ENCODE results near the gene CD99L2. TPM values are rescaled to one million over a fixed set of nuclear protein-coding genes. Genes with fewer than 3 reads are reported as not detected.

Gene CD99L2
- total and polyA plus RNA-seq, 2 of the 8 experiments (the other 6 are each of a cell fraction or from before 2014, with no cell fraction given), result 8.0 to 8.5 TPM

- H3K56ac ChIP-seq (replicated peaks; ENCODE audit: insufficient read length, low read depth, low read length), result no peak overlapping the region
- WGBS, 2 experiments (ENCODE audit: extremely low coverage in 1 of 2, insufficient coverage in 1 of 2, insufficient read length in 1 of 2, insufficient replicate concordance in 2 of 2, low coverage in 1 of 2, low lambda C conversion rate in 2 of 2, missing lambda C conversion rate in 1 of 2), result 90% methylated on average over 11 of the region's 14 CpGs; no CpG with 5 or more reads in 1 of the 2 experiments
- no peak for FAIRE-seq
- TF ChIP-seq CTCF (IDR thresholded peaks at IDR 0.05; ENCODE audit: control extremely low read depth in 1 of 3, insufficient read depth in 1 of 3, low read depth in 1 of 3, low read length in 3 of 3), result no peak
- no peak for TF ChIP-seq JUN (IDR thresholded peaks at IDR 0.05; ENCODE audit: low read depth, low read length)
- no peak for TF ChIP-seq EGR1 (IDR thresholded peaks at IDR 0.05; ENCODE audit: borderline replicate concordance, low read depth, low read length)
- no peak for TF ChIP-seq CBX8 (IDR thresholded peaks at IDR 0.05; ENCODE audit: borderline replicate concordance, low read depth, low read length)
- TF ChIP-seq RNF2 (IDR thresholded peaks at IDR 0.05; ENCODE audit: borderline replicate concordance, low read depth, low read length, missing control alignments, poor library complexity, severe bottlenecking), result no peak
- TF ChIP-seq TAF7 (optimal IDR thresholded peaks at IDR 0.05; ENCODE audit: borderline replicate concordance, low read depth, low read length), result no peak
- TF ChIP-seq POLR2AphosphoS5 (IDR thresholded peaks at IDR 0.05; ENCODE audit: low read depth, low read length), result no peak
- no peak for TF ChIP-seq EP300 (IDR thresholded peaks at IDR 0.05; ENCODE audit: borderline replicate concordance in 1 of 2, low read depth in 2 of 2, low read length in 2 of 2)
- TF ChIP-seq ZNF274 (IDR thresholded peaks at IDR 0.05; ENCODE audit: borderline replicate concordance, extremely low read depth, low read length), result no peak
These were observed 123.5 kb downstream of the CD99L2 start for GRCh38 chrX:150774798-150775568.

More at GRCh38 chrX:150774798-150775568, 123.5 kb downstream of the CD99L2 start:
- Histone ChIP-seq H3K23me2 (ENCODE audit: low read depth, low read length) (no peaks in the 10 kb centered on the region), H3K27me3 (replicated peaks in 1 of 4; ENCODE audit: control insufficient read depth in 3 of 4, extremely low read depth in 1 of 4, insufficient read depth in 3 of 4, low read length in 3 of 4) (no peaks in the 10 kb centered on the region), H2BK120ac (replicated peaks; ENCODE audit: low read depth, low read length) (no peak overlapping the region), H3K4me2 (ENCODE audit: insufficient read depth in 1 of 2, low read depth in 2 of 2, low read length in 2 of 2) (no peak overlapping the region), H3K79me2 (ENCODE audit: control insufficient read depth in 1 of 2, insufficient read depth in 2 of 2, low read length in 2 of 2) (no peaks in the 10 kb centered on the region), H3K14ac (ENCODE audit: insufficient read length) (no peak overlapping the region), H3K4ac (replicated peaks; ENCODE audit: insufficient read length, low read depth, low read length) (no peak overlapping the region), H3K9me3 (ENCODE audit: insufficient read depth in 2 of 2, low read depth in 1 of 2, low read length in 1 of 2) (no peaks in the 10 kb centered on the region), H4K5ac (ENCODE audit: insufficient read length, low read depth, low read length) (no peak overlapping the region), H4K20me1 (replicated peaks in 1 of 2; ENCODE audit: control insufficient read depth in 1 of 2, insufficient read depth in 2 of 2, low read length in 2 of 2) (no peaks in the 10 kb centered on the region), H2BK12ac (ENCODE audit: low read depth, low read length) (no peak overlapping the region), H3K27ac (ENCODE audit: low read depth, low read length) (no peak overlapping the region), H4K91ac (replicated peaks; ENCODE audit: insufficient read length, low read length) (no peak overlapping the region), H4K8ac (ENCODE audit: extremely low read depth, insufficient read depth, low read length) (no peak overlapping the region), H3K9ac (replicated peaks in 1 of 4; ENCODE audit: extremely low read depth in 1 of 4, low read depth in 3 of 4, low read length in 3 of 4) (no peak overlapping the region), H2BK15ac (ENCODE audit: low read length) (no peak overlapping the region), H3K23ac (ENCODE audit: insufficient read length) (no peak overlapping the region), H2AK5ac (ENCODE audit: low read depth, low read length) (no peak overlapping the region), H3K79me1 (ENCODE audit: low read depth, low read length) (no peaks in the 10 kb centered on the region), H3K4me1 (replicated peaks in 1 of 4; ENCODE audit: control insufficient read depth in 3 of 4, insufficient read depth in 4 of 4, low read length in 3 of 4) (peaks cover 0 to 2% (median 0%) of the 10 kb centered on the region in 4 experiments; a peak in 3 of 7 replicates), H2AFZ (ENCODE audit: low read length) (no peak overlapping the region), H3K36me3 (ENCODE audit: control insufficient read depth in 2 of 4, insufficient read depth in 4 of 4, low read length in 3 of 4) (peaks cover 0 to 3% (median 0%) of the 10 kb centered on the region in 4 experiments; a peak in 2 of 8 replicates), H2BK20ac (ENCODE audit: low read length) (no peak overlapping the region), H2BK5ac (ENCODE audit: low read depth, low read length) (no peak overlapping the region), H3K18ac (ENCODE audit: extremely low read depth, low read length) (no peak overlapping the region), H3K4me3 (ENCODE audit: extremely low read depth in 1 of 4, insufficient read depth in 2 of 4, low read depth in 3 of 4, low read length in 4 of 4) (no peak overlapping the region)
- DNase-seq (ENCODE audit: low read depth in 1 of 2, low spot score in 2 of 2), result no peak
- ChIA-PET POLR2A (ENCODE audit: partially characterized antibody) (interaction anchor here (1.5 to 1.6 kb wide), 2 partner anchors 210 to 214 kb away, joined by 4 to 6 read pairs; no protein-coding TSS in a partner anchor), CTCF (ENCODE audit: partially characterized antibody) (interaction anchor here (0.8 to 2.0 kb wide), 4 partner anchors 8 to 307 kb away, joined by 3 to 4 read pairs (median 3); no protein-coding TSS in a partner anchor)
